Uterus (tissue), 2 donors: ENCODE results near the gene SULF2.

Experiments used
- CTCF ChIP-seq, 4 experiments: fragments of 200-600 bp in 2 of 4; fragments of 450-650 bp in 2 of 4; sonication (generic) in 2 of 4; IDR thresholded peaks; one replicate each; pipeline ENCODE4 v1.5.1; 2016 to 2019; ENCODE audit warnings: antibody characterized with exemption in 4 of 4, mild to moderate bottlenecking in 2 of 4, moderate library complexity in 1 of 4
- POLR2A ChIP-seq, 2 donors: fragments of 450-650 bp; IDR thresholded peaks; one replicate each; pipeline ENCODE4 v1.6.1; 2016; ENCODE audit warnings: antibody characterized with exemption in 2 of 2, mild to moderate bottlenecking in 1 of 2, moderate library complexity in 1 of 2

DNA sequence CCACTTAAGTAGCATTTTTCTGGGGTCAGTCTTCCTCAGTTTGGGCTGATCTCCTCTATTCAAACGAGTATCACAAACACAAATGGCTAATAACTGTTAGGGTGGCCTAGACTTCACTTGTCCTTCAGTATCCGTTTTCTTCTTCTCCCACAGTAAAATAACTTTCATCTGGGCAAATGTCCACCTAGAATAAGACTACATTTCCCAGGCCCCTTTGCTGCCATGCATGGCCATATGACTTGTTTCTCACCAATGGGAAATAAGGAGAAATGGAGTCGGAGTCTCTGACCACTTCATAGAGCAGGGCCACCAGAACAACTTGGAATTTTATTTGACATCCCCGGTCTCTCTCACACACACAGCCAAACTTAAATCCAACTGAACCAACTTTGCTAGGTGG lies 51.4 kb downstream of the SULF2 start:
- TF ChIP-seq CTCF (IDR thresholded peaks at IDR 0.05) (no peak), POLR2A (IDR thresholded peaks at IDR 0.05) (no peak)
